NT2/D1 (cell line): Measurements from ENCODE around the gene CCT6A.
"Not testable (repeated sequence)": the region's sequence is repeated elsewhere in the genome, so short reads cannot be mapped to it uniquely, and the experiment has no call there.

Experiments
- DNase-seq: peaks from one replicate; pipeline ENCODE4 v3.0.0-alpha.2; 2011; ENCODE audit warnings: low read depth, low spot score
- H3K27me3 ChIP-seq: 2 replicates; pipeline ENCODE4 v1.6.0; 2011; ENCODE audit warnings: mild to moderate bottlenecking; ENCODE audit not compliant: insufficient read length, insufficient read depth
- H3K36me3 ChIP-seq: 2 replicates; pipeline ENCODE4 v1.6.1; 2011; ENCODE audit warnings: mild to moderate bottlenecking, low read length, mixed read lengths; ENCODE audit not compliant: insufficient read depth, insufficient read length
- H3K4me1 ChIP-seq: 2 replicates; pipeline ENCODE4 v1.5.1; 2011; ENCODE audit not compliant: insufficient read depth, insufficient read length
- H3K4me3 ChIP-seq: 2 replicates; pipeline ENCODE4 v1.5.1; 2011; ENCODE audit warnings: low read depth; ENCODE audit not compliant: insufficient read length
- H3K9ac ChIP-seq: 2 replicates; pipeline ENCODE4 v1.6.0; 2011; ENCODE audit warnings: low read depth; ENCODE audit not compliant: insufficient read length
- H3K9me3 ChIP-seq: 2 replicates; pipeline ENCODE4 v1.5.1; 2011; ENCODE audit warnings: mild to moderate bottlenecking, low read length; ENCODE audit not compliant: insufficient read depth
- SUZ12 ChIP-seq: IDR thresholded peaks from 2 replicates; pipeline ENCODE4 v1.6.1; 2011; ENCODE audit not compliant: insufficient read length, insufficient read depth; ENCODE audit errors: extremely low read depth
- YY1 ChIP-seq: IDR thresholded peaks from 2 replicates; pipeline ENCODE4 v1.6.1; 2011; ENCODE audit not compliant: insufficient read length, insufficient read depth
- ZNF274 ChIP-seq: IDR thresholded peaks from 2 replicates; pipeline ENCODE4 v1.6.1; 2011; ENCODE audit warnings: mild to moderate bottlenecking, low read depth, low read length

The CCT6A gene

DNA sequence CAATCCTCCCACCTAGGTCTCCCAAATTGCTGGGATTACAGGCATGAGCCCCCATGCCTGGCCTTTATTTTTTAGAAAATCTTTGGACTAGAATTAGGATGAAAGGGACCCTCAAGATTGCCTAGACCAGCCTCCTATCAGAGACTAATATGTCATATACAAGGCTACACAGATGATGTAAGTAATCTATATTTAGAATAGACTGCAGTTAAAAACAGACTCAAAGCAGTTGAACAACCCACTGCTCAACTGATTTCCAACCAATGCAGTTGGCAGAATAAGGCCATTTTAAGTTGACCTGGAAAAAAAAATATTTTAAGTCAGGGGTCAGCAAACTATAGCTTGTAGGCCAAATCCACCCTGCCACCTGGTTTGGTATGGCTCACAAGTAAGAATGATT lies 28.1 kb upstream of the CCT6A start:
- Histone ChIP-seq H3K36me3 (peaks cover 83% of the 10 kb centered on the region), H3K9me3 (no peaks in the 10 kb centered on the region), H3K4me1 (no peaks in the 10 kb centered on the region), H3K27me3 (no peaks in the 10 kb centered on the region), H3K9ac (no peak overlapping the region), H3K4me3 (no peak overlapping the region)
- DNase-seq: no peak
- no peak for TF ChIP-seq ZNF274

DNA sequence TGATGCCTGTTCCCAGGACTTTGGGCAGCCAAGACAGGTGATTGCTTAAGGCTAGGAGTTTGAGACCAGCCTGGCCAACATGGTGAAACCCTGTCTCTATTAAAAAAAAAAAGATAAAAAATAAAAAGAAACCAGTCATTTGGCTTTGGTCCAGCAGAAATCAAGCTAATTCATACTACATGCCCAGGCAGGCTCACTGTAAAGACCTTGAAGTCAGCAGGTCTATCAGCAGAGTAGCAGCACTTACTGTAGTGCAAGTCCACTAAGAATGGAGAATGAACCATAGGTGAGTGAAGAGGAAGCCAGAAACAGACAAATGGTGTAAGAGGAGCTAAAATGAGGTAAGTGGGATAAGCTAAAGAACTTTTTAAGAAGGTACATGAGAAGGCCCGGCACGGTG lies 25.0 kb upstream of the CCT6A start:
- peaks cover 2% of the 10 kb centered on the region for H3K4me1 ChIP-seq
- no peaks in the 10 kb centered on the region for H3K9me3 ChIP-seq
- no peak for DNase-seq
- no peak overlapping the region for H3K9ac ChIP-seq
- H3K36me3 ChIP-seq: peaks cover 79% of the 10 kb centered on the region
- H3K27me3 ChIP-seq: no peaks in the 10 kb centered on the region
- H3K4me3 ChIP-seq: no peak overlapping the region
- TF ChIP-seq YY1 (no peak), ZNF274 (no peak), SUZ12 (no peak)

- Histone ChIP-seq H3K4me3 (no peak overlapping the region), H3K9ac (no peak overlapping the region), H3K4me1 (peaks cover 2% of the 10 kb centered on the region), H3K9me3 (no peaks in the 10 kb centered on the region), H3K36me3 (peaks cover 75% of the 10 kb centered on the region), H3K27me3 (no peaks in the 10 kb centered on the region)
- no peak for DNase-seq
- TF ChIP-seq ZNF274 (no peak), YY1 (no peak), SUZ12 (no peak)
These were observed 22.5 kb upstream of the CCT6A start for GRCh38 chr7:56028942-56029630.

DNA sequence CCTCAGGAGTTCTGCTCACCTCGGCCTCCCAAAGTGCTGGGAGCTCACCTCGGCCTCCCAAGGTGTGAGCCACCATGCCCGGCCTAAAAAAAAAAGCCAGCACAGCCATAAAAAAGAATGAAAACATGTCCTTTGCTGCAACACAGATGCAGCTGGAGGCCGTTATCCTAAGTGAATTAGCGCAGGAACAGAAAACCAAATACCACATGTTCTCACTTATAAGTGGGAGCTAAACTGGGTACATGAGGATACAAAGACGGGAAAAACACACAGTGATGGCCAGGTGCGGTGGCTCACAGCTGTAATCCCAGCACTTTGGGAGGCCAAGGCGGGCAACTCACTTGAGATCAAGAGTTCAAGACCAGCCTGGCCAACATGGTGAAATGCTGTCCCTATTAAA lies 21.2 kb upstream of the CCT6A start:
- peaks cover 66% of the 10 kb centered on the region for H3K36me3 ChIP-seq
- H3K4me1 ChIP-seq: peaks cover 5% of the 10 kb centered on the region
- TF ChIP-seq SUZ12 (no peak), YY1 (no peak), ZNF274 (no peak)
- DNase-seq: no peak
- no peaks in the 10 kb centered on the region for H3K27me3 ChIP-seq
- H3K9me3 ChIP-seq: no peaks in the 10 kb centered on the region
- H3K4me3 ChIP-seq: no peak overlapping the region
- H3K9ac ChIP-seq: no peak overlapping the region

GRCh38 chr7:56031556-56031955 lies 20.0 kb upstream of the CCT6A start:
- H3K9ac ChIP-seq, H3K9me3 ChIP-seq, H3K4me3 ChIP-seq, DNase-seq, H3K27me3 ChIP-seq, H3K4me1 ChIP-seq: not testable (repeated sequence)
- H3K36me3 ChIP-seq: peaks cover 56% of the 10 kb centered on the region

- H3K9me3 ChIP-seq, H3K4me3 ChIP-seq, H3K4me1 ChIP-seq, H3K27me3 ChIP-seq, DNase-seq, H3K9ac ChIP-seq: not testable (repeated sequence)
- peaks cover 48% of the 10 kb centered on the region for H3K36me3 ChIP-seq
These were observed 19.0 kb upstream of the CCT6A start for GRCh38 chr7:56032578-56032977.

DNA sequence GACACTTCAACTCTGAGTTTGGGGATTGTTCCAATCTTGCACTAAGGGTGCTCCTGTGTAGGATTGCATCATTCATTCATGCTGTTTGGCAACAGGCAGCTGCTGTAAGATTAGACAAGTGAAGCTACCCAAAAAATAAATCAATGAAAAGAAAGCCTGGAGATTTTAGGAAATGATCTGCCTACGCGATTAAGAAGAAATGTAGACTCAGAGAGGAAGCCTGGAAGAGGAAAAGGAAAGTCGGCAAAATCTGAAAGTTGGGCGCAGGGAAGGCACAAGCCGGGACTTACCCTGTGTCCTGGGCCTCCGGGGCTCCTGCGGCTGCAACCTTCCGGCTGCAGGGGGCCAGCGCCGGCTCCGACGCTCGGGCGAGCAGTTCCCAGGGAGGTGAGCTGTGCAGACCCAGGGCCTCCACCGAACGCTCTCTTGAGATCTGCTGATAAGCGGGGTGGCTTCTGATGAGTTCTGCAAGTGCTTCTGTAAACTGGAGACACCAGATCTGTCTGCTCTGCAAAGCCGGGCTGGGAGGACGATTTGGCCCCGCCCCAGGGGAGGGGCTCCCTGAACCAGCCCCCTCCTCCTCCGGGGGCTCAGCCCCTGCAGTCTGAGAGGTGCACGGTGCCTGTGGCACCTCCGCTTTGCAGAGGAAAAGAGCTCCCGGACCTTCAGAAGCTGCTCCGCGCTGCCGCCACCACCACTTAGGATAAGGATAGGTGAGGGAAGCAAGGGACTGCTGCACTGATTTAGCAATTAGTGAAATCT lies 17.7 kb upstream of the CCT6A start:
- H3K9me3 ChIP-seq: no peaks in the 10 kb centered on the region
- TF ChIP-seq ZNF274 (no peak), YY1 (no peak), SUZ12 (no peak)
- peak overlapping the region; percentile 49 for H3K4me3 ChIP-seq
- H3K9ac ChIP-seq: peak overlapping the region; percentile 74
- H3K4me1 ChIP-seq: peaks cover 5% of the 10 kb centered on the region
- H3K27me3 ChIP-seq: no peaks in the 10 kb centered on the region
- peaks cover 37% of the 10 kb centered on the region for H3K36me3 ChIP-seq
- DNase-seq: peak; percentile 88
